Measurements from ENCODE around the gene DDX1.

- TF ChIP-seq, protein P1, sequence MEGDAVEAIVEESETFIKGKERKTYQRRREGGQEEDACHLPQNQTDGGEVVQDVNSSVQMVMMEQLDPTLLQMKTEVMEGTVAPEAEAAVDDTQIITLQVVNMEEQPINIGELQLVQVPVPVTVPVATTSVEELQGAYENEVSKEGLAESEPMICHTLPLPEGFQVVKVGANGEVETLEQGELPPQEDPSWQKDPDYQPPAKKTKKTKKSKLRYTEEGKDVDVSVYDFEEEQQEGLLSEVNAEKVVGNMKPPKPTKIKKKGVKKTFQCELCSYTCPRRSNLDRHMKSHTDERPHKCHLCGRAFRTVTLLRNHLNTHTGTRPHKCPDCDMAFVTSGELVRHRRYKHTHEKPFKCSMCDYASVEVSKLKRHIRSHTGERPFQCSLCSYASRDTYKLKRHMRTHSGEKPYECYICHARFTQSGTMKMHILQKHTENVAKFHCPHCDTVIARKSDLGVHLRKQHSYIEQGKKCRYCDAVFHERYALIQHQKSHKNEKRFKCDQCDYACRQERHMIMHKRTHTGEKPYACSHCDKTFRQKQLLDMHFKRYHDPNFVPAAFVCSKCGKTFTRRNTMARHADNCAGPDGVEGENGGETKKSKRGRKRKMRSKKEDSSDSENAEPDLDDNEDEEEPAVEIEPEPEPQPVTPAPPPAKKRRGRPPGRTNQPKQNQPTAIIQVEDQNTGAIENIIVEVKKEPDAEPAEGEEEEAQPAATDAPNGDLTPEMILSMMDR (conservative IDR thresholded peaks at IDR 0.05 in 1 of 2, IDR thresholded peaks at IDR 0.05 in 1 of 2; ENCODE audit: low read depth in 1 of 2, low read length in 2 of 2) = no peak
- no peak for TF ChIP-seq EZH2 (IDR thresholded peaks at IDR 0.05; ENCODE audit: low read length, missing control alignments)
These were observed 53.6 kb downstream of the DDX1 start for GRCh38 chr2:15645300-15645699.
